GM18502 (cell line): Measurements from ENCODE around the gene RRBP1.

Experiments used
- ATAC-seq: cut with Tn5 transposase; IDR thresholded peaks from one replicate; pipeline ENCODE4 v1.9.1; 2021; ENCODE audit warnings: mild to moderate bottlenecking; ENCODE audit not compliant: unreplicated experiment, poor library complexity

RRBP1 gene

DNA sequence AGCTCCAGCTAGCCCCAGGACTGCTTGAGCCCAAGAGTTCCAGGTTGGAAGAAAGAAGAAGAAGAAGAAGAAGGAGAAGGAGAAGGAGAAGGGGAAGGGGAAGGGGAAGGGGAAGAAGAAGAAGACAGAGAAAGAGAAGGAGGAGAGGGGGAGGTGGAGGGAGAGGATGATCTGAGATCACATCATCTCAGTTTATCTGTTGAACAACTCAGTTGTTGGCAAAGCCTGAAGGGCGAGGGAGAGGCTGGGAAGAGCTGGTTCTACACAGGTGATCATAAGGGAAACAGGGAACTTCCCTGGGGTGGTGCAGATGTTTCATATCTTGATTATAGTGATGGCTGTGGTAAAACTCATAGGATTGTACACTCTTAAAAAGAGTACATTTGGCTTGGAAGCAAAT is 3.1 kb upstream of the RRBP1 start:
- ATAC-seq, result no peak

GRCh38 chr20:17684077-17684888 is 2.2 kb upstream of the RRBP1 start:
- no peak for ATAC-seq

GRCh38 chr20:17683218-17684076 is 1.4 kb upstream of the RRBP1 start:
- ATAC-seq, result no peak

GRCh38 chr20:17682889-17683198 is 802 bp upstream of the RRBP1 start:
- no peak for ATAC-seq

DNA sequence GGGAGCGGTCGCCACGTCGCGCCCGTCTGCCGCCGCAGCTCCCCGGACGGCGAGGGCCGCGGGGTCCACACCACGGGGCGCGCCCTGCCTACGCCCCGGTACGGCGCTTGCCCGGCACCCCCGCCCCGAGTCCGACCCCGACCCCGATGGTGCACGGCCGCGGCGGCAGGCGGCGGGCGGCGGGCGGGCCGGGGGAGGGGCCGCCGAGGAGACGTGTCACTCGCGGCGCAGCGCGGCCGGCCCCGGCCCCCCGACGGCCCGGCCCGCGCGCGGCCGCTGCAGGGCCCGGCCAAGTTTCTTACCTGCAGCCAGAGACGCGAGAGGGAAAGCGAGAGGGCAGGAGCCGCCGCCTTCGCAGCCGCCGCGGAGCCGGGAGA is 328 bp downstream of the RRBP1 start:
- peak; percentile 14 for ATAC-seq

DNA sequence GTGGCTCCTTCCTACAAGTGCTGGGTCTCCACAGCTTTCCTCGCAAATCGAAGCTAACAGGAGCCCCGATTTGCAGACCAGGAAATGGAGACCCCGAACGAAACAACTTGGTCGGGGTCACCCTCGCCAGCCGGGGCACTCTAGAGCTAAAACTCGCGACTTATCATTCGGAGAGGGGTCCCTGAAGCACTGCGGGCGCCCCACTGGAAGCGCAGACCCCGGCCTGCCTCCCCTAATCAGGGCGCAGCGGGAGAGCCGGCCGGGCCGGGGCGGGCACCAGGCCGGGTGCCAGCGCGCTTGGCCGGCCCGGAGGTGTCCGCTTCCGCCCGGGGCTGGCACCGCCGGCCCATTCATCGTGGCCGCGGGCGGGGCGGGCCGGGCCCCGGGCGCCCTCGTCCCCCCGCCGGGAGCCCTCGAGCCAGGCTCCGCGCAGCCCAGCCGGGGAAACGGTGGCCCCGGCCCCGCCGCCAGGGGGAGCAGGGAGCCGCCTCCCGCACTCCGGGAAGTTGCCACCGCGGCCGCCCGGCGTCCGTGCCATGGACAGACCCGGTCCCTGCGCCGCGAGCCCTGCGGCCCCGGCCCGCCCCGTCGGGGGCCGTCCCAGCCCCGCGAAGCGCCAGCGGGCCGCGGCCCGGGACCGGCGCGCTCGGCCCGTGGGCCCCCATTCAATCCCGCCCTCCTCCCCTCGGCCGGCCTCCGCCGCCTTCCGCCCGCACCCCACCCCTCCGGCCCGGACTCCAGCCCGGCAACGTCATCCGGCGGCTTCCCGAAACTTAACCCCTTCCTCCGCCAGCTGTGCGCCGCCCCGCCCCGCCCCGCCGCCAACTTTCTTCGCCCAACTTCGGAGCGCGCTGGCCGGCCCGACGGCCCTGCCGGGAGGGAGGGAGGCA is 961 bp downstream of the RRBP1 start:
- peak; percentile 45 for ATAC-seq

DNA sequence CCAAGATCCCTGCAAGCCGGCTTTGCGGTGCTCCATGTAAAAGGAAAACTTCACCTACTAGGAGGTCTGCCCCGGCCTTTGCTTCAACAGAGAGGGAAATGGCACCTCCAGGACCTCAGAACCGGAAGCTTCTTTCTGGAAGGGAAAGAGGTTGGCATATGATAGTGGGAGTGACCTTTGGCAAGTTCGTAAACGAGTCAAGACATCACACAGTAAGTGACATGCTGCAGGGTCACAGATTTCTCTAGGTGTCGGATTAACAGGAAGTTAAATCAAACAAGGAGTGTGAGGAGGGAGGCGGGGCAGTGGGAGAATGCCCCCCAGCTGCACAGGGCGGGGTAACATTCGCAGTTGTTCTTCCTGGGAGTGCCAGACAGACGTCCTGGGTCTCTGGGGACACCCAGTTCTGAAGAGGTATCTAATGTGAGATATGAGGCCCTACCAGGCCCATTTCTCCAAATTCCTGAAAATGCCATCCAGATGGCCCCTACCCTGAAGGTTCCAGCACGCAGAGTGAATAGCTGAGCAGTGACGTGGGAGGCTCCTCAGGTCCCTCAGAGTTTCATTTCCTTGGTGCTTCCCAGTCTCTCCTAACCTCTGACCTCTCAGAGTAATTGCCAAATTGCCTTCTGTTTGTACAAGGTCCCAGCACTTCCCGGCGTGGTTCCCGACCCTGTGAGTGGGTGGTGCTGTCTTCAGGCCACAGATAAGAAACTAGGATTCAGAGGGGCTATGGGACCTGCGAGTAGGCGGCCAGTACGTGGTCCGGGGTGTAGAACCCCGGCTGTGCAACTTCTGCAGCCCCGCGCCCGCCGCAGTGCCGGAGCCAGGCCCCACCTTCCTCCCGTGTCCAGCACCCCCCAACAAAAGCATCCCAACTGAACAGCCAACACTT is 1.9 kb downstream of the RRBP1 start:
- ATAC-seq, result no peak

- ATAC-seq, result no peak
These were observed 3.2 kb downstream of the RRBP1 start for GRCh38 chr20:17678886-17679285.

- no peak for ATAC-seq
These were observed 3.7 kb downstream of the RRBP1 start for GRCh38 chr20:17678295-17678694.

GRCh38 chr20:17676942-17677341 is 5.1 kb downstream of the RRBP1 start:
- no peak for ATAC-seq

DNA sequence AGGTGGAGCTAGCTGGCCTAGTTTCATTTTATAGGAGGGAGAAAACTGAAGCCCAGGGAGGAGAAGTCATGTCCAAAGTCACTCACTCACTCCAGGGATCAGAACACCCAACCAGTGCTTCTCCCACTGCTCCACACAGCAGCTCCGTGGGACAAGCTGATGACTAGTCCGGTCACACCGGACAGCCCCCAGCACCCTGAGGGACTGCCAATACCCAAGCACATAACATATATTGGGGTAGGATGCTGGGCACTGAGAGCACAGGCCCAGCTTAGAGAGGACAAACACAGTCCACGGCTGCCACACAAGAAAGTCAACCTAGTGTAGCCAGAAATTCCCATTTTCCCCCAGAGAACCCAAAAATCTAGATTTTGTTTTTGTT is 5.7 kb downstream of the RRBP1 start:
- ATAC-seq, result no peak

DNA sequence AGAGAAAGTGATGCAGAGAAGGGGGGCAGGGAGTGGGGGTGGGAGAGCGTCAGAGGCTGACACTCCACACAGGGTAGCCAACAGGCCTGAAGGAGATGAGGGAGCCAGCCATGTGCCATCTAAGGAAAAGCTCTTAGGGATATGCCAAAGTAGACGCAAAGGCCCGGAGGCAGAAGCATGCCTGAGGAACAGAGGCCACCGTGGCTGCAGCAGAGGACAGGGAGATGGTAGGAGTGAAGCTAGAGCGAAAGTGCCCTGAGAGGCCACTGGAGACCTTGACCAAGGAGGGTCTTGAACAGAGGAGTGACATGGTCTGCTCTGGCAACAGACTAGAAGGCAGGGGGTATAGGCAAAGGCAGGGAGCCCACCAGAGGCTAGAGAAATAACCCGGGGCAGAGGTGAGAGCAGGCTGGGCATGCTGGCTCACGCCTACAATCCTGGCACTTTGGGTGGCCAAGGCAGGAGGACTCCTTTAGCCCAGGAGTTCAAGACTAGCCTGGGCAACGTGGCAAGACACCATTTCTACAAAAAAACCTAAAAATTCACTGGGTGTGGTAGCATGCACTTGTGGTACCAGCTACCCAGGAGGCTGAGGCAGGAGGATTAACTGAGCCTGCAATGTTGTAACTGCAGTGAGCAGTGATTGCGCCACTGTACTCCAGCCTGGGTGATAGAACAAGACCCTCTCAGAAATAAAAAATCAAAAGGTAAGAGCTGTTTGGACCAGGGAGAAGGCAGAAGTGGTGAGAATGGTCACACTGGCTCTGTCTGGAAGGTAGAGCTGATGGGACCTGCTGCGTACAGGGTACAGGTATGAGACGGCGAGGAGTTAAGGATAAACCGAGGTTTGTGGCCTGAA is 6.3 kb downstream of the RRBP1 start:
- ATAC-seq, result no peak

- ATAC-seq, result no peak
These were observed 7.1 kb downstream of the RRBP1 start for GRCh38 chr20:17674722-17675518.

GRCh38 chr20:17673084-17673483 is 9.0 kb downstream of the RRBP1 start:
- no peak for ATAC-seq

DNA sequence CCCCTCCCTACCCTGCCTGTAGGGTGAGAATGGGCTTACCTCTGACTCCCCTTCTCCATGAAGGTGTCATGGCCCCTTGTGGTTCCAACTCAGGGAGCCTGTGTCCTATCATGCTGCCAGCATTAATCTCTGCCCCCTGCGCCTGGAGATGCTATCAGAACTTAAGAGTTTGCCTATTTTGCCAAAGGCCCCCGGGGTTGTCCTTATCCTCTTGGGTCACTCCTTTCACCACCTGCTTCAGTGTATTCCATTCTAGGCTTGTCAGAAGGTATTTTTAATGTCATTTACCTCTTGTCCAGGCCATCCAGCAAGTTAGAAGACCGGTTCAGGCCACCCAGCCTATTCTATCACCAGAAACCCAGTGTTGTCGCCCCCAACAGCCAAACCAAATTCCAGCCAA is 10.5 kb downstream of the RRBP1 start:
- no peak for ATAC-seq

- ATAC-seq, result no peak
These were observed 11.0 kb downstream of the RRBP1 start for GRCh38 chr20:17671011-17671410.

DNA sequence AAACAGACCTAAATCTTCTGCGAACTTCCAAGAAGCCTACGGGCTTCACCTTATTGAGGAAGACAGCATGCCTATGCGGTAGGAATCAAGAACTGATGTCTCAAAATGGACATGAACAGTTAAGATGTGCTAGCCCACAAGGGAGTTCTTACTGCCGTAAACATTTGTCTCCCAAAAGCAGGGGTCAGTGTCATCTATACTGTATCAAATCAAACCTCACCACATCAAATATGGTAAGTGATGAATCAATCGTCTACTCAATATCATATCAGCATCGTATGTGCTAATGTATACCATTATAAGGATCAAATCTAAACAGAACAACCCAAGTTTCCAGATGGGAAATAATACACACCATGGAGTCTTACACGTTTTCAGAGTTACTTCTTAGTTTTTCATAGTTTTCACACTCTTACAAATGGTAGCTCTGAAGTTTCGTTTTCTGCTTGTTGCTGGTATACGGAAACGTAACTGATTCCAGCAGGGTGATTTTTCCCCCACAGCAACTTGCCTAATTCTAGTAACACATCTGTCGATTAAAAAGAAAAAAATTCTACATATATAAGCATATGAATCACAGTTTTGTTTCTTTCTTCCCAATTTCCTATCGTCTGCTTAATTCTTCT is 12.6 kb downstream of the RRBP1 start:
- ATAC-seq, result no peak

DNA sequence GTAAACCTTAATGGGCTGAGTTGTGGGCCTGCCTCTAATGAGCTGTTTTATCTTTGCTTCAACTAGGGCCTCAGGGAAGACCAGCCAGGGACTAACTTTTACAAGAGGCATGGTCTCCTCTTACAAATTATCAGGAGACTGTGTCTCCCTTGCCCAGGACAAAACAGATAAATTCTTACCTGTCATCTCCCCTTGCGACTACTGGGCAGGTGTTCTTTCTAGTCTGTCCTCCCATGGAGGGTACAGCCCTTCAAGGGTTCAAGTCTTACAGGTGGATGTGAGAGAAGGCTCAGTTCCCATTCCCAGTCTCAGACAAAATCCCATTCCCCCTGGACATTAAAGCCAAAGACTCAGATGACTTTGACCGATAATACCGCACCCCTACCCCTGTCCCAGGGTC is 13.6 kb downstream of the RRBP1 start:
- ATAC-seq, result no peak
